GM18508 (cell line): ENCODE results near the gene C2orf49.

Experiments used
- ATAC-seq: cut with Tn5 transposase; IDR thresholded peaks from one replicate; pipeline ENCODE4 v1.9.1; 2021; ENCODE audit warnings: moderate number of reproducible peaks; ENCODE audit not compliant: insufficient read depth, unreplicated experiment

The C2orf49 gene

GRCh38 chr2:105358593-105358992, 21.3 kb downstream of the C2orf49 start:
- no peak for ATAC-seq

GRCh38 chr2:105361102-105361889, 24.0 kb downstream of the C2orf49 start:
- ATAC-seq, result no peak

- no peak for ATAC-seq
Measured at GRCh38 chr2:105362862-105363591, 25.7 kb downstream of the C2orf49 start.

- ATAC-seq, result no peak
Measured at GRCh38 chr2:105364436-105365139, 27.2 kb downstream of the C2orf49 start.

- no peak for ATAC-seq
Measured at GRCh38 chr2:105365206-105365605, 27.9 kb downstream of the C2orf49 start.

- ATAC-seq, result no peak
Measured at GRCh38 chr2:105368759-105369408, 31.5 kb downstream of the C2orf49 start.

- ATAC-seq, result peak; percentile 86
Measured at GRCh38 chr2:105369777-105370690, 32.7 kb downstream of the C2orf49 start.

- ATAC-seq, result no peak
Measured at GRCh38 chr2:105371156-105371555, 33.8 kb downstream of the C2orf49 start.

- ATAC-seq, result no peak
Measured at GRCh38 chr2:105371810-105372209, 34.5 kb downstream of the C2orf49 start.

- no peak for ATAC-seq
Measured at GRCh38 chr2:105373344-105373781, 36.0 kb downstream of the C2orf49 start.

GRCh38 chr2:105373895-105374401, 36.6 kb downstream of the C2orf49 start:
- peak; percentile 96 for ATAC-seq

- no peak for ATAC-seq
Measured at GRCh38 chr2:105375001-105375561, 37.7 kb downstream of the C2orf49 start.

- ATAC-seq, result no peak
Measured at GRCh38 chr2:105376010-105376409, 38.7 kb downstream of the C2orf49 start.

GRCh38 chr2:105376789-105377240, 39.5 kb downstream of the C2orf49 start:
- ATAC-seq, result no peak

- no peak for ATAC-seq
Measured at GRCh38 chr2:105377871-105378270, 40.5 kb downstream of the C2orf49 start.

- ATAC-seq, result no peak
Measured at GRCh38 chr2:105378276-105378840, 41.0 kb downstream of the C2orf49 start.

GRCh38 chr2:105378921-105379383, 41.6 kb downstream of the C2orf49 start:
- no peak for ATAC-seq

GRCh38 chr2:105379741-105380186, 42.4 kb downstream of the C2orf49 start:
- no peak for ATAC-seq
